ENCODE measurements around the gene POU2AF3.

- TF ChIP-seq CTCF (IDR thresholded peaks at IDR 0.05; ENCODE audit: low read depth, low read length): no peak
- no peak for TF ChIP-seq POLR2A (IDR thresholded peaks at IDR 0.05; ENCODE audit: extremely low read depth, insufficient read length)
Observed at GRCh38 chr11:111350811-111351210, 52.5 kb downstream of the POU2AF3 start.

Data from NB4 (cell line).